ENCODE data around the gene MBNL1. TPM values are rescaled to one million over a fixed set of nuclear protein-coding genes. Genes with fewer than 3 reads are reported as not detected.

MBNL1 gene
- total RNA-seq, 2 experiments from 2014 or later = 163 to 174 TPM

DNA sequence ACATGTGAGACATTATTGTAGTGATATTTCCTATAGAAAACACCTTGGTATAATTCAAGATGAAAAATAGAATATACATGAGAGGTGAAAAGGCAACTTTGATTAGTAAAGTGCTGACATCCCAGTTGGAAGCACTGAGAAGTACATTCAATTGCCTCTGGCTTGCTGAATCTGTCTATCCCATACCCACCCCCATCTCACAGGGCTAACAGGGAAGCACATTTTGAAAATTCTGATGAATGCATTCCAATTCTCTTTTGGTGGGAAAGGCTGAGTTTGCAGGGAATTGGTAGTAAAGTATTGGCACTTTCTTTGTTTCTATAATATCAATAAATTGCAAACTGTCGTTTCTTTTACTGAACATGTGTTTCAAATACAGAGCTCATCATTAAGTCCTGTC is 122.9 kb downstream of the MBNL1 start:
- BruUV-seq (replicated peaks) = no TSS peak
- Histone ChIP-seq H3K79me2 (ENCODE audit: insufficient read depth, low read depth, low read length) (peaks cover 93% of the 10 kb centered on the region), H3K4me1 (ENCODE audit: insufficient read depth, low read length, poor library complexity, severe bottlenecking) (peaks cover 4% of the 10 kb centered on the region), H3K36me3 (ENCODE audit: insufficient read depth, low read length) (peaks cover 21% of the 10 kb centered on the region), H4K20me1 (ENCODE audit: insufficient read depth, low read length) (peaks cover 31% of the 10 kb centered on the region), H2AFZ (ENCODE audit: low read length) (no peak overlapping the region), H3K9me2 (ENCODE audit: insufficient read depth, low read length) (no peaks in the 10 kb centered on the region), H3K4me2 (ENCODE audit: low read length) (no peak overlapping the region), H3K27ac (ENCODE audit: low read depth, low read length, poor library complexity, severe bottlenecking) (no peak overlapping the region), H3K9me3 (ENCODE audit: low read length) (no peaks in the 10 kb centered on the region), H3K4me3 (ENCODE audit: low read depth, low read length, poor library complexity, severe bottlenecking) (no peak overlapping the region)
- POLR2A ChIA-PET = interaction anchor here (0.6 to 3.5 kb wide), 9 partner anchors 9 to 1630 kb away, joined by 3 to 20 read pairs (median 4); no protein-coding TSS in a partner anchor
- intact Hi-C loops (cut with micrococcal nuclease; ENCODE audit: unreplicated experiment) = no loop called here
- no peak for DNase-seq (ENCODE audit: low spot score)
- no peak for TF ChIP-seq EZH2phosphoT487 (IDR thresholded peaks at IDR 0.05; ENCODE audit: borderline replicate concordance, low read depth, low read length)
- TF ChIP-seq, protein P1, sequence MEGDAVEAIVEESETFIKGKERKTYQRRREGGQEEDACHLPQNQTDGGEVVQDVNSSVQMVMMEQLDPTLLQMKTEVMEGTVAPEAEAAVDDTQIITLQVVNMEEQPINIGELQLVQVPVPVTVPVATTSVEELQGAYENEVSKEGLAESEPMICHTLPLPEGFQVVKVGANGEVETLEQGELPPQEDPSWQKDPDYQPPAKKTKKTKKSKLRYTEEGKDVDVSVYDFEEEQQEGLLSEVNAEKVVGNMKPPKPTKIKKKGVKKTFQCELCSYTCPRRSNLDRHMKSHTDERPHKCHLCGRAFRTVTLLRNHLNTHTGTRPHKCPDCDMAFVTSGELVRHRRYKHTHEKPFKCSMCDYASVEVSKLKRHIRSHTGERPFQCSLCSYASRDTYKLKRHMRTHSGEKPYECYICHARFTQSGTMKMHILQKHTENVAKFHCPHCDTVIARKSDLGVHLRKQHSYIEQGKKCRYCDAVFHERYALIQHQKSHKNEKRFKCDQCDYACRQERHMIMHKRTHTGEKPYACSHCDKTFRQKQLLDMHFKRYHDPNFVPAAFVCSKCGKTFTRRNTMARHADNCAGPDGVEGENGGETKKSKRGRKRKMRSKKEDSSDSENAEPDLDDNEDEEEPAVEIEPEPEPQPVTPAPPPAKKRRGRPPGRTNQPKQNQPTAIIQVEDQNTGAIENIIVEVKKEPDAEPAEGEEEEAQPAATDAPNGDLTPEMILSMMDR (conservative IDR thresholded peaks at IDR 0.05; ENCODE audit: low read length) = no peak
- CTCF ChIA-PET (ENCODE audit: unreplicated experiment) = interaction anchor here (0.6 to 1.8 kb wide), 2 partner anchors 18 to 228 kb away, joined by 4 read pairs; no protein-coding TSS in a partner anchor

DNA sequence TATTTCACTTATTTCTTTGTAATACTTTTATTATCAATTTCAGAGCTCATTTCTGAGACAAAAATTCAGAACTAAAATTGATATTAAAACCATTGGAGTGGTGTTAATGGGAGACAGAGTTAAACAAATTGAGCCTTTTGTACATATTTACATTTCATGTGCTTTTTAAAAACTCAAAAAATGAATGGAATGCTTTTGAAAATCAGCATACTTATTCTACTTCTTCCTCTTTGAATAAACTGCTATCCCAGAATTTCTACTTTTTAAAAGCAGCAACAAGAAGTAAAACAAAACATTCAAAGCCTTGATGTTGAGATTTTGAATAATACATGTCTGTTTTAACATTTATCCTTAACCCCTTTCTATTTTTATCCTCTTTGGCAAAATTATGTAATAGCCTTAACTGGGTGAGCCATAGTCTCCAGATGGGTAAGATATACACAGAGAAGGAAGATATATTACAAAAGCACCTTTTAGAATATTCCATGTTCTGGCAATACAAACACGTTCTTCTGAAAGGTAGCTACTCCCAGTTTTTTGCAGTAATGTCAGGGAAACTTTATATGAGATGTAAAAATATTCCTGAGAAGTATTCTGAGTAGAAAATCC is 123.6 kb downstream of the MBNL1 start:
- Histone ChIP-seq H2AFZ (ENCODE audit: low read length) (no peak overlapping the region), H3K79me2 (ENCODE audit: insufficient read depth, low read depth, low read length) (peaks cover 93% of the 10 kb centered on the region), H3K9me2 (ENCODE audit: insufficient read depth, low read length) (no peaks in the 10 kb centered on the region), H3K27ac (ENCODE audit: low read depth, low read length, poor library complexity, severe bottlenecking) (no peak overlapping the region), H3K9me3 (ENCODE audit: low read length) (no peaks in the 10 kb centered on the region), H3K4me2 (ENCODE audit: low read length) (no peak overlapping the region), H3K4me1 (ENCODE audit: insufficient read depth, low read length, poor library complexity, severe bottlenecking) (peaks cover 4% of the 10 kb centered on the region), H3K36me3 (ENCODE audit: insufficient read depth, low read length) (peaks cover 28% of the 10 kb centered on the region), H4K20me1 (ENCODE audit: insufficient read depth, low read length) (peaks cover 31% of the 10 kb centered on the region), H3K4me3 (ENCODE audit: low read depth, low read length, poor library complexity, severe bottlenecking) (no peak overlapping the region)
- BruUV-seq (replicated peaks) = no TSS peak
- TF ChIP-seq EZH2phosphoT487 (IDR thresholded peaks at IDR 0.05; ENCODE audit: borderline replicate concordance, low read depth, low read length) = no peak
- intact Hi-C loops (cut with micrococcal nuclease; ENCODE audit: unreplicated experiment) = no loop called here
- ChIA-PET POLR2A (interaction anchor here (0.6 to 3.5 kb wide), 11 partner anchors 9 to 1631 kb away, joined by 3 to 20 read pairs (median 4); no protein-coding TSS in a partner anchor), CTCF (ENCODE audit: unreplicated experiment) (interaction anchor here (0.6 to 1.8 kb wide), 2 partner anchors 17 to 227 kb away, joined by 4 read pairs; no protein-coding TSS in a partner anchor)
- DNase-seq (ENCODE audit: low spot score) = no peak

DNA sequence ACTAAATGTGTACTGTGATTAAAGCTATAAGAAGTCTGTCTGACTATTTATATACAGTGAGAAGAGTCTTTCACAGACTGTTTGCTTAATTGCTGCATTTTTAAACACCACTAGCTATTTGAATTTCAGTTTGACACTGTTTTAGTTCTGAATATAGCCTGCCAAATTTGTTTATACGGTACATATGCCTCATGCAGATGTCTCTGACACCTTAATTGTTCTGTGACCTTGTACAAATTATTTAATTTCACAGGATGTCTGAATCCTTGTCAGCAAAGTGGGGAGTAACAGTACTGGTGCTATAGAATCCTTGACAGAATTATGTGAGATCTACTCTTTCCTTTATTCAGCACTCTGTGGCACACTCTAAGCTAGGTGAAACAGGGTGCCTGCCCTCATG is 125.5 kb downstream of the MBNL1 start:
- no TSS peak for BruUV-seq (replicated peaks)
- H3K9me2 ChIP-seq (ENCODE audit: insufficient read depth, low read length) = no peaks in the 10 kb centered on the region
- H3K4me2 ChIP-seq (ENCODE audit: low read length) = no peak overlapping the region
- intact Hi-C loops (cut with micrococcal nuclease; ENCODE audit: unreplicated experiment) = no loop called here
- POLR2A ChIA-PET = interaction anchor here (0.6 to 1.5 kb wide), 10 partner anchors 9 to 125 kb away, joined by 3 to 5 read pairs (median 3); no protein-coding TSS in a partner anchor
- CTCF ChIA-PET (ENCODE audit: unreplicated experiment) = interaction anchor here (0.6 kb wide), 1 partner anchor 600 kb away, joined by 3 read pairs; no protein-coding TSS in a partner anchor
- DNase-seq (ENCODE audit: low spot score) = no peak
- TF ChIP-seq, protein P1 (conservative IDR thresholded peaks at IDR 0.05; ENCODE audit: low read length) = no peak
- TF ChIP-seq EZH2phosphoT487 (IDR thresholded peaks at IDR 0.05; ENCODE audit: borderline replicate concordance, low read depth, low read length) = no peak
- peaks cover 21% of the 10 kb centered on the region for H4K20me1 ChIP-seq (ENCODE audit: insufficient read depth, low read length)
- no peaks in the 10 kb centered on the region for H3K9me3 ChIP-seq (ENCODE audit: low read length)
- H3K79me2 ChIP-seq (ENCODE audit: insufficient read depth, low read depth, low read length) = peaks cover 96% of the 10 kb centered on the region
- no peak overlapping the region for H2AFZ ChIP-seq (ENCODE audit: low read length)
- no peak overlapping the region for H3K4me3 ChIP-seq (ENCODE audit: low read depth, low read length, poor library complexity, severe bottlenecking)
- no peak overlapping the region for H3K27ac ChIP-seq (ENCODE audit: low read depth, low read length, poor library complexity, severe bottlenecking)
- peaks cover 26% of the 10 kb centered on the region for H3K36me3 ChIP-seq (ENCODE audit: insufficient read depth, low read length)
- peaks cover 12% of the 10 kb centered on the region for H3K4me1 ChIP-seq (ENCODE audit: insufficient read depth, low read length, poor library complexity, severe bottlenecking)
